GM19043 (cell line): Measurements from ENCODE around the gene S100A8.
"Not testable (repeated sequence)": the region's sequence is repeated elsewhere in the genome, so short reads cannot be mapped to it uniquely, and the experiment has no call there.

Experiments used
- ATAC-seq: cut with Tn5 transposase; IDR thresholded peaks from one replicate; pipeline ENCODE4 v1.9.1; 2021; ENCODE audit warnings: low read depth; ENCODE audit not compliant: unreplicated experiment

Gene S100A8

DNA sequence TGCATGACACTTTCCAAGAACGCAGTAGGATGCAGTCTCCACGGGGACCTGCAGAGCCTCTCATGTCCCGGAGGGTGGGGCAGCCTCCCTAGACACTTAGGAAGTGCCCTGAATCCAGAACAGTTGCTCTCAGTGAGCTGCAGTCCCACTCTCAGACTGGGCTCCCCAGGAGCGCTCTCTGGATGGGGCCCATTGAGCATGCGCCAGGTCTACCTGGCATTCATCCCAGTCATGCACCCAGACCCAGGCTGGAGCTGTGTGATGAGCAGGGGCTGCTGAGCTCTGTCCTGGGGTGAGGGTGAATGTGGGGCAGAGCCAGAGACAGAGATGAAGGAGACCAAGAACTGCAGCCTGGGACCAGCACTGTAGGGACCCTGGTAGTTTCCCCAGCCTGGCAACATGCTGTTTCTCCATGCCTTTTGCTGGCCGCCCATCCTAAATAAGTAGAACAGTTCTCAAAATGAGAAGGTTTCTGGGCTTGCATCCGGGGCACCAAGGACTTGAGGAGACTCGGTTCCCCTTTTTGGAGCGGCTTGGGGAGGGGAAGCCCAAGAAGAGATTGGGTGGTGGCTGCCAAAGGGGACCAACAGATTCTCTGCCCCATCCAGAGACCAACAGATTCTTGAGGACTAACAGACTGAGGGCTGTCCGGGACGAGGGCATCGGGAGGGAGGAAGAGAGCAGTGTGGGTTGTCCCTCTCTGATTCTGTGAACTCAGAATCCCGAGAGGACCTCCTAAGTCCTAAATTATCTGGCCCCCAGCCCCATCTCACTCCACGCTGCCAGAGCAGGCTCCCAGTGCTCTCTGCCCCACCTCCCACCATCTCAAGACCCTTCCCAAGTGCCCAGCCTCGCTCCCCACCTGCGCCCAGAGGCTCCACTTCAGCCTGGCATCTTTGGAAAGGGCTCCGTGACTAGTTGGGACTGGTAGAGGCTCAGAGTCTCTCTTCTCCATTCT, 41.2 kb downstream of the S100A8 start:
- no peak for ATAC-seq

DNA sequence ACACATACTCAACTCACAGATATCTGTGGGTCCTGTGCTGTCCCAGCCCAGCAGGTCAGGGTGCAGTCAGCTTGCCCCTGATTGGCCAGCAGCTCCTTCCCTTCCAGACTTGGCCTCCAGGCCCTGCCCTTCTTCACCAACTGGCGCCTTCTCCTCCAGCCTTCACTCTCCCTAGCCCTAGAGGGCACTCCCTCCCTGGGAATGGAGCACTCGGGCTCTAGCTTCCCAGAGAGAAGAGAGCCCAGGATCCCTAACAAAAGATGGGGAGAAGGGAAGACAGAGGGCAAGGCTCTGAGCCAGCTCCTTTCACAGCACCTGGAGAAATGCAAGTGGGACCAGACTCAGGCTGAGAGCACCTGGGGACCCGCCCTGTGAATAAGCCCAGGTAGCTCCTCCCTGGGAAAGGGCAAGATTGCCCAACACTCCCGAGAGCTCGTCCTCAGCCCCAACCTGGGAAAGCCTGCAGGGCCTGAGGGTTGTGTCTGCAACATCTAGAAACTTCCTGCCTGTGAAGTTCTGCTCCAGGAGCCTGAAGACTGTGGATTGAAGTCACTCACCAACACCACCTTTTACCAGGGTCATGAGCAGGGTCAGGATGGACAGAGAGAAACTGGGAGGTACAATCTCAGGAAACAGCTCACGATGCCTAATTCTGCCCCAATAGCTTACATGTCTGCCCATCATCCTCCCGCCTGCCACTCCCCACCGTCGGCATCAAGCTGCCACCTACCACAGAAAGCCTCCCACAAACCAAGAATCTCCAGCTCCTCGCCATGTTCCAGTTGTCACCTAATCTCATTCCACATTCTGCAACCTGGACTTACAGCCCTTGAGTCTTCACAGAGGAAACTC, 42.1 kb downstream of the S100A8 start, which contains the start of gene PGLYRP4:
TSS of gene PGLYRP4 (minus strand) at position 331 of the 852 bp plus-strand sequence. CDS start 909 bp downstream, outside the sequence.
- ATAC-seq: no peak

DNA sequence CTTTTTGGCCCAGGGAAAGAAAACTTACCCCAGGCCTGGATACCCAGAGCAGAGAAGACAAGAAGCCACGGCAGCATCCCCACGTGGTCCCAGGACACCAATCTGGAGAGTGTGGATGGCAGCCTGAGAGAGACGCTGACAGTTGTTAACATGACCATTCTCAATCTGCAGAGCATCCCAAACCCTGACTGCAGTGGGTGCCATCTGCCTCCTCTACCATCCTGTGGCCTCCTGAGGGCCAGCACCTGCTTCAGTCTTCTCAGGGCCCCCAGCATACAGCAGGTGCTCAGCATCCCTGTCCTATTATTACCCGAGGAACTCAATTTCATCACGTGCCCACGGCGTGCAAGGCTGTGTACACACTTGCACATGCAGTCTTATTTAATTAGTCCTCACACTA, 43.0 kb downstream of the S100A8 start:
- no peak for ATAC-seq

DNA sequence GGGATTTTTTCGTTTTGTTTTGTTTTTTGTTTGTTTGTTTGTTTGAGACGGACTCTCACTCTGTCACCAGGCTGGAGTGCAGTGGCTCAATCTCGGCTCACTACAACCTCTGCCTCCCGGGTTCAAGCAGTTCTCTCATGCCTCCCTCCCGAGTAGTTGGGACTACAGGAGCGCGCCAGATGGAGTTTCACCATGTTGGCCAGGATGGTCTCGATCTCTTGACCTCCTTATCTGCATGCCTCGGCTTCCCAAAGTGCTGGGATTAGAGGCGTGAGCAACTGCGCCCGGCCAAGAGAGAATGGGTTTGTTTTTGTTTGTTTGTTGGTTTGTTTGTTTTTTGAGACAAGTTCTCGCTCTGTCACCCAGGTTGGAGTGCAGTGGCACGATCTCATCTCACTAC, 43.8 kb downstream of the S100A8 start:
- ATAC-seq: not testable (repeated sequence)

DNA sequence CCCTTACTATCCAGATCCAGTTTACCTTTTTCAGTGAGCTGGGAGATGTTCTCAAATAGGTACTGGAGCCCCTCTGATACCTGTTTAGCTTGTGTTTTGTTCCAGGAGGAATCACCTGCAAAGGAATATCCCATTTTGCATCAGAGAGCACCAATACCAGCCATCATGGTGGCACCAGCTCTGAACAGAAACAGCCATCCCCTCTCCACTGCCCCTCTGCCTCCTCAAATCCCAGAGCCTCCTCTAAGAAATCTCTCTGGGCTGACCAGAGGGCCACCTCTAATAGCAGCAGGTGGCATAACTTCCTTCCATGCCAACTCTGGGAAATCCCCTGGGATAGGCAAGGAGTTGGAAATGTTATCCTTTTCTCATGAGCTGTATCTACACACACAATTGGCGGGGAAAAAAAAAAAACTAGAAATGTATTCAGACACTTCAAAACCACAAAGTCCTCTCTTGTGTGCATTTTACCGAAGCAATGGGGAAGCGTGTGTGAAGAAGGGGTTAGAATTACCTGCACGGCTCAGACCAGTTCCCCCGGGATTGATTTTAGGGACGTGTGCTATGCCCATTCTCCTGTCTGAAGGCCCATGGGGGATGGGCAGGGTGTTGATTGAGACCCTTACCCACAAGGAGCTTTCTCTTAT, 44.7 kb downstream of the S100A8 start:
- ATAC-seq: no peak

DNA sequence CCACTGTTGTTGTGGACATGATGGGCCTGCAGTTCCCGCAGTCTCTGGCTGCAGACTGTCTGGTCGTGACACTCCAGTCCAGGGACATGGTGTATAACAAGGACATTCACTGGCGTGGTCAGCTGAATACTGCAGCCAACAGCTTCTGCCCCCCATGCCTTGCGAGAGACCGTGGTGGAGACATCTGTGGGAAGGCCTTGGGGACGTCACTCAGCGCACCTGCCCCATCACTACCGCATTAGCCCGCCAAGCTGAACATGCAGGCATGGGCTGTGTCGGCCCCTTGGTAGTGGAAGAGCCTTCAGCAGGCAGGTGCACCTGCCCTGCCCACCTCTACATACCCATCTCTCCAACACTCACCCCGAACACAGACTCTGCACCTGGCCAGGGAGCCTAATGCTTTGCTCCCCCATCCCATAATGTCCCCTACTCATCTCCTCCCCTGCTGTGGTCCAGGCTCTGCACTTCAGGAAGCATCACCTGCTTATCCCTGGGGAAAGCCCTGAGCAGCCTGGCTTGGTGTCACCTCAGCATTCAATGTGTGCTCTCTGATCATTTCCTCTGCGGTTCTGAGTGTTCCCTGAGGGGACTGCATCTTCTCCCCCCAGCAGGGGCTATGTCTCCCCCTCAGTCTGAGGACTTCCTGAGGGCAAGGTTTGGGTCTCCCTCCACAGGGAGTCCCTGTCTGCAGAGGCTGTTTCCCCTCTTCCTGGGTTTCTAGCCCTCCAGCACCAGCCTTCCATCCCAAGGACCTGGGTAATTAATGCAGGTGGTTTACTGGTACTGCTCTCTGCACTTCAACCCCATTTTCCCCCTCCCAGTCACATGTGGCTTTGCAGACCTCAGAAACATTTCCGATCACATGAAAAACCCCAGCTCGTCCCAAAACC, 45.4 kb downstream of the S100A8 start:
- ATAC-seq: no peak

DNA sequence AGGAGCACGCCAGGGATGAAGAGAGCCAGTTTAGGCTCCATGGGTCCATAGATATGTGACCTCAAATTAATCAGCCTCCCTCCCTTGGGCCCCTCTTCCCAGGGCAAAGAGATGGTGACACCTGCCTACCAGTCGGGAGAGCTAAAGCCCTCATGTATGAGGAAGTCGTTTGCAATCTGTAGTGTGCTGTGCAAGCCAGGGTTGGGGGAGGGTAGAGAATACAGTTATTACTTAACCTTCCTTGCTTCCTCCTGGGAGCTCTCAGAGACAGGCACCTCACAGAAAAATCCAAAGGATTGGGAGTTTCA, 46.2 kb downstream of the S100A8 start:
- ATAC-seq: no peak

DNA sequence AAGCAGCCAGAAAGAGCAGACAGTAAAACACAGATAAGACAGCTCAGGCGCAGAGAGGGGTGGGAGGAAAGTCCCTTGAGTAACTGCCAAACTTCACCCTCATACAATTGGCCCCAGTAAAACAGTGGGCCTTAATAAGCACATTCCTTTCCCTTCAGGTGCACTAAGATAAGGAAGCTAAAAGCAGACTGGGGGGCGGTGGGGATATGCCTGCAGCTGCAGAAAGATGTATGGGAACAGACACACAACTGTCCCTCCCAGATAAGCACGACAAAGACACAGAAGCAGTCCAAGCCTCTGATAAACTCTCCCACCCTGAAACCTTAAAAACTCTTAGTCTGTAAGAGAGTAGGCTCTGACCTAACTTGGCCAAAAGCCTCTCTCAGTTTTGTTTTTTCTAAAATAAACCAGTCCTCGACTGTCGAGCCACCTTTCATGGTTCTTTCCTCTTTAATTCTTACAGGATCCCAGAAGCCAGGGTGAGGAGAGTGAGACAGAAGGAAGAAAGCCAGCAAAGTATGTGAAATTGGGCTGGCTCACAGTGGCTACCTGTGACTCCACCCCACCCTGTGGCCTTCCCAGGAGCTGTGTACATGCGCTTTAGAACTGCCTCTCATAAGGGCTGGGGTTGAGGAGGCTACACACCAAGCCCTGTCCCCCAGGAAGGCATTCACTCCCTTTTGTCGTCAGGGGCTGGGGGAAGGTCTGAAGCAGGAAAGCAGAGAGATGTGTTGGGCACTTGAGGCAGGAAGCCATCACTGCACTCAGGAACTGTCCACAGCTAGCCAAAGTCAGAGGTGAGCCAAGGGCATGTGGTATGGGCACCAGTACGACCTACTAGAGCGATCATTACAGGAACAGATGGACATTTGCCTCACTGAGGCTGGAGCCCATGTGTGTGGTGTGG, 46.8 kb downstream of the S100A8 start:
- ATAC-seq: no peak

DNA sequence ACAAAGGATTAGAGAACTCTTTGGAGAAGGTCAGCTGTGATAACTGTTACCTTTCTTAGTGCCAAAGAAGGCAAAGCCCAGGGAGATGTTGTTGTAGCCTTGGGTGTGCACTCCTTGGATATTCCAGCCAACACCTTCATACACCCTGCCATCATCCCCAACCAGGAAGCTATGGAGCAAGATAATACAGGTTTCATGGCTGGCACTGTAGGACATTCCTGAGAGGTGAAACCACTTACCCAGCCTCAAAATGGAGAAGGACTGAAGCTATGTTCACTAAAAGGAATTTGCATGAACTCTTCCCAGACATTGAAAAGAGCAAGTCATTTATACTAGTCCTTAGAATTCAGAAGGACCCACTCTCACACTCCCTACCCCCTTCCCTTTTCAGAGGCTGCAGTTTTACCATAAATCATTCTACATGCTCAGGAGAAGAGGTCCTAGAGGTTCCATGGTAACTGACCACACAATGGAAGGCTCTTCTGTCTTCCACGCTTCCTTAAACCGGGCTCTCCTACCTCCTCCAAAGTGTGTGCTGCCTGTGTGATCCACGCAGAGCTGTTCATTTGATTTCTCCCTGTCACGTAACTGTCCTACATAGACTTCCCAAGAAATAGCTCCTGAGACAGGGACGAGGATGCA, 47.7 kb downstream of the S100A8 start:
- no peak for ATAC-seq

DNA sequence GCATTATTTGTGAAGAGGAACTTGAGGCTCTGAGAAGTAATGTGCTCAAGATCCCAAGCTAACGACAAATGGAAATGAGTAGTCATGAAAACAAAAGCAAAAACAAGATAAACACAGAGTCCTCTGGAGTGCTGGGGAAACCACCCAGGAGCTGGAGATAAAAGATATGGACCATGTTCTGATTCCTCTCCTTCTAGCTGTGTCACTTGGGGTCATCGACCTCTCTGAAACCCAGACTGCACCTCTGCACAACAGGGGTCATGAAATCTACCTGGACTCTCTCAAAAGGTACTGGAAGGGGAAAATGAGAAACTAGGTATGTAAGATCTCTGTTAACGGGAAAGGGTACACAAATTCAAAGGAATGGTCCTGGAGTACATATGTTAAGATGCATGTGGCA, 48.7 kb downstream of the S100A8 start:
- no peak for ATAC-seq

DNA sequence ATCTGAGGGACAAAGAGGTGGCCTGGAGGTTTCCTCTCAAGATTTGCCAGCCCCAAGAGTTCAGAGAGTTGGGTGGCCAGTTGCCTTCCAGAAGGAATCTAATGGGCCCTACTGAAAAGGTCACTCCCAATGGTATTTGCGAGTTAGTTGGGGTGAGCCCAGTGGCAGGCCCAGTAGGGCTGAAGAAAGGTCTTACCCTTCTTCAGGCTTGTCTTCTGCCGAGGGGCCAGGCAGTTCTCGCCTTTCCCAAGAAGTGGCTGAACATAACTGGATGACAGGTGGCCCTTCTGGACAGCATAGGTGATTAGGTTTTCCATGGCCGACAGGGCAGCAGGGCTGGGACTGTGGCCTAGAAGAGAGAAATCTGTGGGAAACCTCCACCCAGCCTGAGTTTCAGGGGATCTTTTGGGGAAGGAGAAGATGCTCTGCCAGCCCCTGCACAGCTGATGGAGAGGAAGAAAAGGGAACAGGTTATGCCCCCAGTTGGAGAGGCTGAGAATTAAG, 49.4 kb downstream of the S100A8 start:
- no peak for ATAC-seq

DNA sequence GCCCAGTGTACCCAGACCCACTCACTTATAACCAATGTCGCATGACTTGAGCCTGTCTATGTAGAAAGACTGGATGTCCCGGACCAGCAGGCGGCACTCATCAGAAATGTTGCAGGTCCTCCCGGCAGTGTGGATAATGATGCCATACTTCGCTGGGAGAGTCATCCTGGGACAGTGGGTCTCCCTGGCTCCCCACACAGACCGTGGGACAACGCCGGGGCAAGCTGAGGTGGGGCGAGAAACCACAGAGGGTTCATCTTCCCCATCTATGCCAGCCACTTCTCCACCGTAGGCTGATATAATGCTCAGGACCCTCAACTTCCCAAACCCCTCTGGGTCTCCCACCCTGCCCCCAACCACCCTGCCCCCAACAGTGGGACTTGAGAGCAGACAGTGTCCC, 50.5 kb downstream of the S100A8 start:
- no peak for ATAC-seq
